ENCODE measurements around the gene DNAJC21.

DNAJC21 gene

DNA sequence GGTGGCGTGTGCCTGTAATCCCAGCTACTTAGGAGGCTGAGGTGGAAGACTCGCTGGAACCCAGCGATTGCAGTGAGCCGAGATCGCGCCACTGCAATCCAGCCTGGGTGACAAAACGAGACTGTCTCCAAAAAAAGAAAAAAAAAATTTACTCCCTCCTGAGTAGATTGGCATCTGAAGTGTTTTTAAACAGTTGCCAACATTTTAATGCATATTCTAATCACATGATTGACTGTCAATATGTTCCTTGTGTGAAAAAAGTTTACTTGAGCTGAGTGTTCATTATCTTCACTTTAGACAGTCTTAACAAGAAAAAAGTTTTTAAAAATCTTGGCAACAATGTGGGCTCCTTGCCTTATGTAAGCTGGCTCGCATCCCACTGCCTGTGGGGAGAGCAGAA is 64.6 kb downstream of the DNAJC21 start:
- Histone ChIP-seq H3K36me3 (ENCODE audit: insufficient read depth, low read length) (no peaks in the 10 kb centered on the region), H3K9me3 (ENCODE audit: insufficient read depth, low read depth, low read length) (no peaks in the 10 kb centered on the region), H2AFZ (ENCODE audit: low read length) (no peak overlapping the region), H3K79me2 (ENCODE audit: insufficient read depth, low read length) (no peaks in the 10 kb centered on the region), H3K4me3 (ENCODE audit: low read length, poor library complexity, severe bottlenecking) (no peak overlapping the region), H3K27me3 (ENCODE audit: insufficient read depth, low read length, poor library complexity, severe bottlenecking) (peaks cover 6% of the 10 kb centered on the region), H3F3A (ENCODE audit: low read depth) (no peaks in the 10 kb centered on the region), H4K20me1 (ENCODE audit: insufficient read depth, low read length, poor library complexity, severe bottlenecking) (no peaks in the 10 kb centered on the region), H3K9me2 (replicated peaks; ENCODE audit: low read depth, low read length) (no peaks in the 10 kb centered on the region), H3K4me1 (ENCODE audit: insufficient read depth, low read length, poor library complexity, severe bottlenecking) (no peaks in the 10 kb centered on the region), H3K9ac (ENCODE audit: low read depth, low read length, poor library complexity, severe bottlenecking) (no peak overlapping the region), H3K4me2 (ENCODE audit: low read depth, low read length, poor library complexity, severe bottlenecking) (no peak overlapping the region)
- no peak for TF ChIP-seq EZH2phosphoT487 (IDR thresholded peaks at IDR 0.05; ENCODE audit: borderline replicate concordance)
- TF ChIP-seq, protein P1, sequence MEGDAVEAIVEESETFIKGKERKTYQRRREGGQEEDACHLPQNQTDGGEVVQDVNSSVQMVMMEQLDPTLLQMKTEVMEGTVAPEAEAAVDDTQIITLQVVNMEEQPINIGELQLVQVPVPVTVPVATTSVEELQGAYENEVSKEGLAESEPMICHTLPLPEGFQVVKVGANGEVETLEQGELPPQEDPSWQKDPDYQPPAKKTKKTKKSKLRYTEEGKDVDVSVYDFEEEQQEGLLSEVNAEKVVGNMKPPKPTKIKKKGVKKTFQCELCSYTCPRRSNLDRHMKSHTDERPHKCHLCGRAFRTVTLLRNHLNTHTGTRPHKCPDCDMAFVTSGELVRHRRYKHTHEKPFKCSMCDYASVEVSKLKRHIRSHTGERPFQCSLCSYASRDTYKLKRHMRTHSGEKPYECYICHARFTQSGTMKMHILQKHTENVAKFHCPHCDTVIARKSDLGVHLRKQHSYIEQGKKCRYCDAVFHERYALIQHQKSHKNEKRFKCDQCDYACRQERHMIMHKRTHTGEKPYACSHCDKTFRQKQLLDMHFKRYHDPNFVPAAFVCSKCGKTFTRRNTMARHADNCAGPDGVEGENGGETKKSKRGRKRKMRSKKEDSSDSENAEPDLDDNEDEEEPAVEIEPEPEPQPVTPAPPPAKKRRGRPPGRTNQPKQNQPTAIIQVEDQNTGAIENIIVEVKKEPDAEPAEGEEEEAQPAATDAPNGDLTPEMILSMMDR (conservative IDR thresholded peaks at IDR 0.05; ENCODE audit: low read length), result no peak

DNA sequence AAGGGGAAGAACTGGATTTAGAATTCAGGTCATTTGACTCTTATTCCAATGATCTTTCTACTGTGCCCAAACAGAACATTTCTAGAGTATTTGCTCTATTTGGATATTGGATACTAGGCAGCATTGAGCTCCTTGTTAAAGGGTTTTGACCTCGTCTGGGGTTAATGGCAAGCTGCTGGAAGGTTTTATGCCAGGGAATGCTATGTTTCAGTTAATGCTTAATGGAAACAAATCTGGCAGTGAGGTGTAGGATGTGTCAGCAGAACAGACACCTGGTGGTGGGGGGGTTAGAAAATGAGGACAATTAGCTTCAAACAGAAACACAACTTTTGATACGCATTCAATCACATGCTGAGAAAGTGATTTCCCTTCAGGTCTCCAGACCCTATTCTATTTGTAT is 66.9 kb downstream of the DNAJC21 start:
- H3K4me3 ChIP-seq (ENCODE audit: low read length, poor library complexity, severe bottlenecking), result no peak overlapping the region
- H3K36me3 ChIP-seq (ENCODE audit: insufficient read depth, low read length), result no peaks in the 10 kb centered on the region
- no peaks in the 10 kb centered on the region for H3F3A ChIP-seq (ENCODE audit: low read depth)
- no peaks in the 10 kb centered on the region for H3K79me2 ChIP-seq (ENCODE audit: insufficient read depth, low read length)
- H3K9me2 ChIP-seq (replicated peaks; ENCODE audit: low read depth, low read length), result no peaks in the 10 kb centered on the region
- H3K9me3 ChIP-seq (ENCODE audit: insufficient read depth, low read depth, low read length), result no peaks in the 10 kb centered on the region
- no peaks in the 10 kb centered on the region for H4K20me1 ChIP-seq (ENCODE audit: insufficient read depth, low read length, poor library complexity, severe bottlenecking)
- H2AFZ ChIP-seq (ENCODE audit: low read length), result no peak overlapping the region
- TF ChIP-seq, protein P1 (conservative IDR thresholded peaks at IDR 0.05; ENCODE audit: low read length), result no peak
- no peak for TF ChIP-seq EZH2phosphoT487 (IDR thresholded peaks at IDR 0.05; ENCODE audit: borderline replicate concordance)
- H3K9ac ChIP-seq (ENCODE audit: low read depth, low read length, poor library complexity, severe bottlenecking), result no peak overlapping the region
- H3K4me1 ChIP-seq (ENCODE audit: insufficient read depth, low read length, poor library complexity, severe bottlenecking), result no peaks in the 10 kb centered on the region
- H3K27me3 ChIP-seq (ENCODE audit: insufficient read depth, low read length, poor library complexity, severe bottlenecking), result peaks cover 6% of the 10 kb centered on the region
- no peak overlapping the region for H3K4me2 ChIP-seq (ENCODE audit: low read depth, low read length, poor library complexity, severe bottlenecking)

- no peaks in the 10 kb centered on the region for H3K36me3 ChIP-seq (ENCODE audit: insufficient read depth, low read length)
- TF ChIP-seq EZH2phosphoT487 (IDR thresholded peaks at IDR 0.05; ENCODE audit: borderline replicate concordance), result no peak
- TF ChIP-seq, protein P1 (conservative IDR thresholded peaks at IDR 0.05; ENCODE audit: low read length), result no peak
- H3K9me2 ChIP-seq (replicated peaks; ENCODE audit: low read depth, low read length), result no peaks in the 10 kb centered on the region
- H3F3A ChIP-seq (ENCODE audit: low read depth), result no peaks in the 10 kb centered on the region
- no peak overlapping the region for H3K9ac ChIP-seq (ENCODE audit: low read depth, low read length, poor library complexity, severe bottlenecking)
- H4K20me1 ChIP-seq (ENCODE audit: insufficient read depth, low read length, poor library complexity, severe bottlenecking), result no peaks in the 10 kb centered on the region
- H3K4me1 ChIP-seq (ENCODE audit: insufficient read depth, low read length, poor library complexity, severe bottlenecking), result no peaks in the 10 kb centered on the region
- no peaks in the 10 kb centered on the region for H3K9me3 ChIP-seq (ENCODE audit: insufficient read depth, low read depth, low read length)
- no peak overlapping the region for H2AFZ ChIP-seq (ENCODE audit: low read length)
- no peak overlapping the region for H3K4me3 ChIP-seq (ENCODE audit: low read length, poor library complexity, severe bottlenecking)
- H3K27me3 ChIP-seq (ENCODE audit: insufficient read depth, low read length, poor library complexity, severe bottlenecking), result peaks cover 6% of the 10 kb centered on the region
- H3K79me2 ChIP-seq (ENCODE audit: insufficient read depth, low read length), result no peaks in the 10 kb centered on the region
- no peak overlapping the region for H3K4me2 ChIP-seq (ENCODE audit: low read depth, low read length, poor library complexity, severe bottlenecking)
Measured at GRCh38 chr5:34998058-34998789, 68.9 kb downstream of the DNAJC21 start.

All from Loucy (cell line).